ENCODE data around the gene NKAPD1.

DNA sequence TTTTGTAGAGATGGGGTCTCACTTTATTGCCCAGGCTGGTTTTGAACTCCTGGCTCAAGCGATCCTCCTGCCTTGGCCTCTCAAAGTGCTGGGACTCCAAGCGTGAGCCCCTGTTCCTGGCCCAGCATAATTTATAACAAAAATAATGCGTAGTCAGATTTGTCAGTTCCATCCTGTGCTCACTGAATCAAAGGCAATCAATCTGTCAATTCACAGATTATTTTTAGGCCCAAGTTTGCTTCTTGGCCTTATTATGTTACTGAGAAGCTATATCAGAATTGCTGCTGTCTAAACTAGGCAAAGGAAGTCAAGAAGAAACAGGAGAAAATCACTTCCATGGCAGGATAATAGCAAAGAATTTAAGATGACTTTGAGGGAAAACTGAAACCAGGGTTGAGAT is 40.2 kb upstream of the NKAPD1 start:
- TF ChIP-seq EZH2 (IDR thresholded peaks at IDR 0.05; ENCODE audit: insufficient read depth, poor library complexity, severe bottlenecking) (no peak), EZH2phosphoT487 (IDR thresholded peaks at IDR 0.05; ENCODE audit: insufficient read depth, low read depth) (no peak)
